CD14-positive monocyte (primary cell): ENCODE results near the gene CDT1. TPM values are rescaled to one million over a fixed set of nuclear protein-coding genes. Genes with fewer than 3 reads are reported as not detected.

Experiments used
- DNase-seq, 3 donors: peaks; one replicate each; pipeline ENCODE4 v3.0.0-alpha.2; 2011 to 2022
- H2AFZ ChIP-seq: 2 replicates; pipeline ENCODE4 v1.6.0; 2012; ENCODE audit warnings: mild to moderate bottlenecking, low read depth, low read length, inconsistent platforms; ENCODE audit not compliant: insufficient read depth, poor library complexity, severe bottlenecking
- H3K27ac ChIP-seq, 2 donors: 1 replicate in 1 of 2; 2 replicates in 1 of 2; pipeline ENCODE4 v1.5.1; 2012 to 2013; ENCODE audit warnings: low read length in 2 of 2, control low read depth in 1 of 2, inconsistent platforms in 1 of 2, low read depth in 1 of 2, mild to moderate bottlenecking in 1 of 2
- H3K27me3 ChIP-seq, 2 donors: one replicate each; pipeline versions ENCODE4 v1.6.0 to v1.6.1; 2011 to 2013; ENCODE audit warnings: low read length in 2 of 2; ENCODE audit not compliant: control insufficient read depth in 2 of 2, insufficient read depth in 2 of 2
- H3K36me3 ChIP-seq, 2 donors: replicated peaks in 1 of 2; 1 replicate in 1 of 2; 2 replicates in 1 of 2; pipeline versions ENCODE4 v1.5.1 to v1.6.1; 2012 to 2013; ENCODE audit warnings: low read length in 2 of 2, control low read depth in 1 of 2, inconsistent platforms in 1 of 2, mild to moderate bottlenecking in 1 of 2; ENCODE audit not compliant: insufficient read depth in 2 of 2, control insufficient read depth in 1 of 2
- H3K4me1 ChIP-seq, 2 donors: 1 replicate in 1 of 2; 2 replicates in 1 of 2; pipeline versions ENCODE4 v1.5.1 to v1.6.1; 2012 to 2013; ENCODE audit warnings: low read length in 2 of 2, control low read depth in 1 of 2, inconsistent platforms in 1 of 2, mild to moderate bottlenecking in 1 of 2, moderate library complexity in 1 of 2; ENCODE audit not compliant: insufficient read depth in 2 of 2, control insufficient read depth in 1 of 2
- H3K4me2 ChIP-seq: replicated peaks from 2 replicates; pipeline ENCODE3; 2012; ENCODE audit warnings: low read length, moderate library complexity, mild to moderate bottlenecking; ENCODE audit not compliant: poor library complexity, severe bottlenecking; ENCODE audit errors: extremely low read depth
- H3K4me3 ChIP-seq, 3 experiments: fragments of 200-600 bp in 1 of 3; sonication (generic) in 1 of 3; replicated peaks in 1 of 3; 1 replicate in 2 of 3; 2 replicates in 1 of 3; pipeline ENCODE4 v1.5.1; 2011 to 2013; ENCODE audit warnings: low read length in 3 of 3, mild to moderate bottlenecking in 3 of 3, control low read depth in 2 of 3, low read depth in 2 of 3, inconsistent platforms in 1 of 3, moderate library complexity in 1 of 3
- H3K79me2 ChIP-seq: 2 replicates; pipeline ENCODE4 v1.6.0; 2012; ENCODE audit warnings: mild to moderate bottlenecking, control low read depth, inconsistent platforms, low read length, moderate library complexity; ENCODE audit not compliant: insufficient read depth
- H3K9ac ChIP-seq: 2 replicates; pipeline ENCODE4 v1.6.0; 2017; ENCODE audit warnings: low read length, mild to moderate bottlenecking; ENCODE audit not compliant: insufficient read depth, poor library complexity, severe bottlenecking
- H3K9me3 ChIP-seq, 2 donors: replicated peaks in 1 of 2; 1 replicate in 1 of 2; 2 replicates in 1 of 2; pipeline versions ENCODE4 v1.5.1 to v1.6.1; 2012 to 2013; ENCODE audit warnings: low read length in 2 of 2, control low read depth in 1 of 2; ENCODE audit not compliant: control insufficient read depth in 1 of 2, insufficient read depth in 1 of 2
- H4K20me1 ChIP-seq: 2 replicates; pipeline ENCODE4 v1.6.0; 2012; ENCODE audit warnings: mild to moderate bottlenecking, low read length, control low read depth, moderate library complexity; ENCODE audit not compliant: insufficient read depth
- H3K27ac Mint-ChIP-seq, 7 donors: one replicate each; pipeline ENCODE4 v1.8.0; 2020; ENCODE audit warnings: mild to moderate bottlenecking in 7 of 7, mixed read lengths in 7 of 7, moderate library complexity in 6 of 7, inconsistent platforms in 2 of 7
- H3K27me3 Mint-ChIP-seq, 3 donors: one replicate each; pipeline ENCODE4 v1.8.0; 2021 to 2022; ENCODE audit warnings: low read depth in 3 of 3, mild to moderate bottlenecking in 3 of 3, mixed read lengths in 3 of 3, moderate library complexity in 3 of 3, inconsistent platforms in 1 of 3
- H3K36me3 Mint-ChIP-seq, 2 donors: one replicate each; pipeline ENCODE4 v1.8.0; 2020; ENCODE audit warnings: mixed read lengths in 2 of 2, inconsistent platforms in 1 of 2, mild to moderate bottlenecking in 1 of 2
- H3K4me1 Mint-ChIP-seq: one replicate; pipeline ENCODE4 v1.8.0; 2020; ENCODE audit warnings: mild to moderate bottlenecking, mixed read lengths
- H3K4me3 Mint-ChIP-seq, 2 donors: one replicate each; pipeline ENCODE4 v1.8.0; 2020; ENCODE audit warnings: mild to moderate bottlenecking in 2 of 2, mixed read lengths in 2 of 2, moderate library complexity in 1 of 2
- H3K9me3 Mint-ChIP-seq, 7 donors: one replicate each; pipeline ENCODE4 v1.8.0; 2020 to 2022; ENCODE audit warnings: mixed read lengths in 7 of 7, mild to moderate bottlenecking in 6 of 7, moderate library complexity in 6 of 7, inconsistent platforms in 2 of 7
- CTCF ChIP-seq: fragments of 200-600 bp; IDR thresholded peaks from one replicate; pipeline ENCODE4 v1.8.0; 2022; ENCODE audit warnings: antibody characterized with exemption, mild to moderate bottlenecking
- WGBS: methylation state at CpG from one replicate; pipeline ENCODE4 v1.1.5; 2013; ENCODE audit warnings: missing lambda C conversion rate; ENCODE audit not compliant: insufficient coverage; 5-methylcytosine and 5-hydroxymethylcytosine counted together
- intact Hi-C, 2 donors: fragments of 100-400 bp; cut with micrococcal nuclease; formaldehyde crosslinking; loops; one replicate each; pipeline versions ENCODE4 v1.15.0 to v1.15.1; 2023
- polyA plus RNA-seq, 3 donors: library from polyadenylated mRNA; depleted of rRNA in 1 of 3; unstranded in 2 of 3; stranded (reverse) in 1 of 3; fragments of 300-500 nt in 2 of 3; fragments of >200 nt in 1 of 3; fragmentation: Illumina TruSeq in 2 of 3; gene quantifications; 1 replicate in 2 of 3; 2 replicates in 1 of 3; pipeline ENCODE4 v1.2.3, GENCODE V29; 2012 to 2021

Gene CDT1
- polyA plus RNA-seq, 3 donors: 0.07 to 0.24 (median 0.16) TPM

- Histone ChIP-seq H3K4me2 (no peak overlapping the region), H3K4me3 (no peak overlapping the region), H3K27ac (no peak overlapping the region), H3K4me1 (peaks cover 3 to 27% of the 10 kb centered on the region in 2 donors), H2AFZ (no peak overlapping the region), H3K9me3 (no peaks in the 10 kb centered on the region), H4K20me1 (peaks cover 100% of the 10 kb centered on the region), H3K79me2 (peaks cover 100% of the 10 kb centered on the region), H3K9ac (no peak overlapping the region), H3K27me3 (no peaks in the 10 kb centered on the region), H3K36me3 (peaks cover 21 to 46% of the 10 kb centered on the region in 2 donors)
- TF ChIP-seq CTCF: no peak
- no peak for DNase-seq
- Mint-ChIP-seq H3K4me1 (peaks cover 27% of the 10 kb centered on the region), H3K27me3 (peaks cover 0 to 1% (median 0%) of the 10 kb centered on the region in 3 donors), H3K27ac (peak overlapping the region in 1 of 7 donors; percentile 21), H3K4me3 (no peak overlapping the region), H3K36me3 (peaks cover 17 to 39% of the 10 kb centered on the region in 2 donors), H3K9me3 (peaks cover 0 to 1% (median 0%) of the 10 kb centered on the region in 7 donors)
- 95% methylated on average over 17 of the region's 19 CpGs for WGBS
- intact Hi-C loops: no loop called here
Measured at GRCh38 chr16:88764080-88764479, 39.5 kb upstream of the CDT1 start.

GRCh38 chr16:88764913-88765349 lies 38.7 kb upstream of the CDT1 start:
- H3K4me2 ChIP-seq: no peak overlapping the region
- H3K36me3 ChIP-seq: peaks cover 26 to 46% of the 10 kb centered on the region in 2 donors
- H3K79me2 ChIP-seq: peaks cover 100% of the 10 kb centered on the region
- Mint-ChIP-seq H3K4me1 (peaks cover 28% of the 10 kb centered on the region), H3K4me3 (no peak overlapping the region), H3K9me3 (no peaks in the 10 kb centered on the region), H3K36me3 (peaks cover 17 to 40% of the 10 kb centered on the region in 2 donors), H3K27me3 (peaks cover 0 to 1% (median 0%) of the 10 kb centered on the region in 3 donors), H3K27ac (peak overlapping the region in 2 of 7 donors; percentile 30 to 54)
- H3K9ac ChIP-seq: no peak overlapping the region
- H3K27ac ChIP-seq: peak overlapping the region in 1 of 2 donors; percentile 36
- peaks cover 100% of the 10 kb centered on the region for H4K20me1 ChIP-seq
- WGBS: 99% methylated on average over 5 of the region's 9 CpGs
- no peak overlapping the region for H2AFZ ChIP-seq
- no peak overlapping the region for H3K4me3 ChIP-seq
- H3K27me3 ChIP-seq: no peaks in the 10 kb centered on the region
- H3K9me3 ChIP-seq: no peaks in the 10 kb centered on the region
- intact Hi-C loops: no loop called here
- TF ChIP-seq CTCF: no peak
- DNase-seq: no peak
- H3K4me1 ChIP-seq: peaks cover 3 to 21% of the 10 kb centered on the region in 2 donors
